Urothelium cell line (cell line): Measurements from ENCODE around the gene KCNQ5.
"Not testable (repeated sequence)": the region's sequence is repeated elsewhere in the genome, so short reads cannot be mapped to it uniquely, and the experiment has no call there.

Experiments used
- DNase-seq: peaks from one replicate; pipeline ENCODE4 v3.0.0; 2011; ENCODE audit warnings: low spot score, mixed read lengths
- FAIRE-seq: peaks from 2 replicates; lab custom pipeline; 2011; peaks lifted over from hg19 to GRCh38; lab: Jason Lieb, UNC

Gene KCNQ5

GRCh38 chr6:72978808-72979207 lies 356.9 kb downstream of the KCNQ5 start:
- not testable (repeated sequence) for DNase-seq, FAIRE-seq

DNA sequence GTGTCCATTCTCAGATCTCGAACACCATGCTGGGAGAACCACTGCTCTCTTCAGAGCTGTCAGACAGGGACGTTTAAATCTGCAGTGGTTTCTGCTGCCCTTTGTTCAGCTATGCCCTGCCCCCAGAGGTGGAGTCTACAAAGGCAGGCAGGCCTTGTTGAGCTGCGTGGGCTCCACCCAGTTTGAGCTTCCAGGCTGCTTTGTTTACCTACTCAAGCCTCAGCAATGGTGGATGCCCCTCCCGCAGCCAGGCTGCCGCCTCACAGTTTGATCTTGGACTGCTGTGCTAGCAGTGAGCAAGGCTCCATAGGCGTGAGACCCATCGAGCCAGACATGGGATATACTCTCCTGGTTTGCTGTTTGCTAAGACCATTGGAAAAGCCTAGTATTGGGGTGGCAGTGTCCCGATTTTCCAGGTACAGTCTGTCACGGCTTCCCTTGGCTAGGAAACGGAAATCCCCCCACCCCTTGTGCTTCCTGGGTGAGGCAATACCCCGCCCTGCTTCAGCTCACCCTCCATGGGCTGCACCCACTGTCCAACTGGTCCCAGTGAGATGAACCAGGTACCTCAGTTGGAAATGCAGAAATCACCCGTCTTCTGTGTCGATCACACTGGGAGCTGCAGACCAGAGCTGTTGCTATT lies 362.4 kb downstream of the KCNQ5 start:
- FAIRE-seq, DNase-seq: not testable (repeated sequence)

- FAIRE-seq (no peak), DNase-seq (no peak)
Measured at GRCh38 chr6:72984981-72985665, 363.3 kb downstream of the KCNQ5 start.

DNA sequence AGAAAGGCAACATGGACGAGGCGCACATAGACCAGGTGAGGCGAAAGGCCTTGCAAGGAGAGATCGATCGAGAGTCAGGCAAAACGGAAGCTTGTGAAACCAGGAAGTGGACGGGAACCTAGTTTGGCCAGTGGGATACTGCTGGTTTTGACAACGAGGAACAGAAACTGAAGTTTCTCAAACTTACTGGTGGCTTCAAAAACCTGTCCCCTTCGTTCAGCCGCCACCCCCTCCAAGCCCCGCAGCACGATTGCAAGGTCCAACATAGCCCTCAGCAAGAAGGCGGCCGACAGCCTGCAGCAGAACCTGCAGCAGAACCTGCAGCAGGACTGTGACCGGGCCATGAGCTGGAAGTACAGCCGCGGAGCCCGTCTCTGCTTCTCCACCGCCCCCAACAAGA lies 365.4 kb downstream of the KCNQ5 start:
- FAIRE-seq (no peak), DNase-seq (no peak)

- no peak for FAIRE-seq
Measured at GRCh38 chr6:72999995-73000394, 378.1 kb downstream of the KCNQ5 start.

GRCh38 chr6:73000460-73000859 lies 378.6 kb downstream of the KCNQ5 start:
- DNase-seq: no peak
- FAIRE-seq: no peak

More at GRCh38 chr6:72999995-73000394, 378.1 kb downstream of the KCNQ5 start:
- DNase-seq: no peak

DNA sequence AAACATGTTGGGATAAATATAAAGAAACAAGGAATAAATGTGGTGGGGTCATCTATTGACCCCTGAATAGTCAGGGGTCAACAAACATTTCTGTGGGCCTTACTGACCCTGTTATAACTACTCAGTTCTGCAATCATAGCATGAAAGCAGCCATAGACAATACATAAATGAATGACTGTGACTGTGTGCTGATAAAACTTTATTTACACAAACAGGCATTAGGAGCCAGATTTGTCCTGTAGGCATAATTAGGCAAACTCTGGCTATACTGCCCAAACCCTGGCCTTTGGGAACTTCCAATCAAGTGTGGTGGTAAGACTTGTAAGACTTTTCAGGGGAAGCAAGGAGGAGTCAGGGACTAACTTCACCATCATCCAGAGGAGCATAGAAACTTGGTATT lies 380.7 kb downstream of the KCNQ5 start:
- no peak for DNase-seq
- FAIRE-seq: no peak

DNA sequence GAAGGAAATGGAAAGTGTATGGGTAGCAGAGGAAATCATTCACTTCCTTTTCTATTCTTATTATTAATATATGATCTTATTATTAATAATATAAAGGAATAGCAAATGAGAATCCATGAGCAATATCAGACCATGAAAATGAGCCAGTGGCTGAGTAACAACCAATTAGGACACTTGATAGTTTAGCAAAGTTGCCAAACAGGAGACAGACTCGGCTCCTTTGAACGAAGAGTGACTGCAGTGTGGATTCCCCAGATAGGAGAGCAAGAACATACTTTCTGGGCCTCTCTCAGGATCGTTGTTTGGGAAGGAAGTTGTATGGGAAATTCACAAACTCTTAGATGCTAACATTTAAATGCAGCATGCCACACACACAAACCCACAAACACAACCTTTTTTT lies 381.4 kb downstream of the KCNQ5 start:
- FAIRE-seq (no peak), DNase-seq (no peak)

GRCh38 chr6:73004231-73004630 lies 382.4 kb downstream of the KCNQ5 start:
- FAIRE-seq: no peak
- no peak for DNase-seq

GRCh38 chr6:73004861-73005260 lies 383.0 kb downstream of the KCNQ5 start:
- DNase-seq (no peak), FAIRE-seq (no peak)

- FAIRE-seq (no peak), DNase-seq (no peak)
Measured at GRCh38 chr6:73006146-73006545, 384.3 kb downstream of the KCNQ5 start.

DNA sequence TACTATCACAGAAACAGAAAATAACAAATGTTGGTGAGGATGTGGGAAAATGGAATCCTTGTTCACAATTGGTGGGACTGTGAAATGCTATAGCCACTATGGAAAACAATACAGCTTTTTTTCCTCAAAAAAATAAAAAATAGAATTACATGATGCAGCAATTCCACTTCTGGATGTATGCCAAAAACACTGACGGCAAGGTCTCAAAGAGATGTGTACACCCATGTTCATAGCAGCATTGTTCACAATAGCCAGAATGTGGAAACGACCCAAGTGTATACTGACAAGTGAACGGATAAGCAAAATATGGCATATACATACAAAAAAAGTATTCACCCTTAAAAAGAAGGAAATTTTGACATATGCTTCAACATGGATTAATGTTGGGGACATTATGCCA lies 390.1 kb downstream of the KCNQ5 start:
- no peak for DNase-seq

DNA sequence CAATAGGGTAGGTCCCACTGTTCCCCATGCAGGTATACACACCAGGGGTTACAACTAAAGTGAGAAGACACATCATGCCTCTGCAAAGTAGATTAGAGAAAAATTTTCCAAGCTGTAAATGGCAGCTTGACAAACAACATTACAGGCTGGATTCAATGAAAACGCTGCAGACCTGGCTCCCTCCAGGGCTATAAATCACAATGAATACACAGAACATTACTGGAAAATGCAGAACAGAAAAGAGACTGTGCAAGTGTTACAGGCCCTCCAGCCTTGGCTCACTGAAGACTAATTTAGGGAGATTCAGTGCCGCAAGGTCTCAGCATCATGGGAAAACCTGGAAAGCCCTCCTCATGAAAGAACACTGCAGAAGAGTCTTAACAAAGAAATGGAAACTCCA lies 395.6 kb downstream of the KCNQ5 start:
- DNase-seq: no peak
- FAIRE-seq: no peak

More for the DNA sequence above, 390.1 kb downstream of the KCNQ5 start:
- FAIRE-seq: no peak

DNA sequence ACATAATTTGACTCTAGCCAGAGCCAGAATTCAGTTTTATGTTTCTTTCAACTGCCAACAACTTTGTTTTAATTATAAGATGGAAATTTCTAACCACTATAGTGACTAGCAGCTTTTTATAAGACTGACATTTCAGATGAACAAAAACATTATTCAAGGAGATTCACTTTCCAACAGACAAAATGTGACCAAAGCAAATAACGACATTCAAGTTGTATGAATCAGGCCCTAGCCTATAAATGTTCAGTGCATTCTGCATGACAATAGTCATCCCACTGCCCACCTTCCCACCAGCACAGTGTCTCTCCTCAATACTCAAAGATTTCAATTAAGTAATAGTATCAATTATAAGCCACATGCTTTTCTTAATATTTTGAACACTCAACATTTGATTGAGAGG lies 402.7 kb downstream of the KCNQ5 start:
- peak; percentile 26 for DNase-seq
- FAIRE-seq: no peak

- FAIRE-seq (no peak), DNase-seq (no peak)
Measured at GRCh38 chr6:73027691-73028090, 405.8 kb downstream of the KCNQ5 start.

- FAIRE-seq (no peak), DNase-seq (no peak)
Measured at GRCh38 chr6:73028124-73028766, 406.4 kb downstream of the KCNQ5 start.

GRCh38 chr6:73028893-73029450 lies 407.1 kb downstream of the KCNQ5 start:
- no peak for FAIRE-seq
- DNase-seq: no peak

GRCh38 chr6:73030257-73030656 lies 408.4 kb downstream of the KCNQ5 start:
- DNase-seq (no peak), FAIRE-seq (no peak)

- FAIRE-seq (no peak), DNase-seq (no peak)
Measured at GRCh38 chr6:73030791-73031782, 409.2 kb downstream of the KCNQ5 start.

DNA sequence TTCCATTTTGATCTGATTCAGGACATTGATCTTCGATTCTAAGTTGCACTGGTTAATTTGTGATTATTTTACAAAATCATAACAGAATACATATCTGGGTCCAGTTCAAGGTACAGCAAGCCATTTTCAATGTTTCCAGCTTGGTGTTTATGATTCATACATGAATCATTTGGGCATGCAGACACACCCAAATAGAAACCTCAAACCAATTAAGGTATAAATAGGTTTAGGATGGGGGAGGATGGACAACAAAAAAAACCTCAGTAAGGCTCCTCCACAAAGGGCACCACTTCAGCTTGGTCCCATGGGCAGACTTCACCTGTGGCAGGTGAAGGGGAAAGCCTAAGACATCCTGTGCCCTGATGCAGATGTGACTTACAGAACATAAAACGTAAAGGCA lies 410.7 kb downstream of the KCNQ5 start:
- FAIRE-seq: peak; percentile 35
- DNase-seq: peak; percentile 60

- no peak for FAIRE-seq
- no peak for DNase-seq
Measured at GRCh38 chr6:73036689-73037088, 414.8 kb downstream of the KCNQ5 start.
